NCI-H1930 (cell line): Measurements from ENCODE around the gene CBFA2T3.

Source experiments
- DNase-seq, 2 experiments: peaks; one replicate each; lab custom pipeline; 2025; lab: John Stamatoyannopoulos, UW

CBFA2T3 gene

DNA sequence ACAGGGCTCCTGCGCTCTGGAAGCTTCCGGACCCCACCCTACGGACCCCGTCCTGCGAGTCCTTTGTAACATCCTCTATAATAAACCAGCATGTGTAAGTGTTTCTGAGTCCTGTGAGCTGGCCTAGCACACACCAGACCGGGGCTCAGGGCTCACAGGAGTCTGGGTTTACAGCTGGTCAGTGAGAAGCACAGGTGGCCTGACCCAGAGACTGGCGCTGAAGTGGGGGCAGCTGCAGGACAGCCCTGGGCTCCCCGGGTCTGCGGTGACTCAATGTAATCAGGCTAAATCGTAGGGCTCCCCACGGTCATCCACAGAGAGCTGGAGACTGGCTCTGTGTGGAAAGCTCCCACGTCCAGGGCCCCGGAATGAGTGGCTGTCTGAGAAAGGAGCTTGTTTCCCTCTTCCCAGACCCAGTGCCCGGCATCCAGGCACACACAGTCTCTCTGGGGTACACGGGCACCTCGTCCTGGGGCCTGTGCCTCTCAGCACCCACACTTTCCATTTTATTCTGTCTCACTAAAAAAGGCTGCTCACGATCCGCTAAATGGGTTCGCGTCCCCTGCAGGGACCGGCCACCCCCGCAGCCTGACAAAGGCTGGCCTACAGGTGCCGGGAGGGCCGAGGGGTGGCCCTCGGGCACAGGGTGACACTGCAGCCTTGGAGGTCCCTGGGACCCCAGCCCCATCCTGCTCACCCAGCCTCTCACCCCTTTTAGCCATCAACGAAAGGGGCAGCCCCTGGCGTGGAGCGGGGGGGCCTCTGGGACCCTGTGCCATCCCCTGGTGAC is 18.9 kb upstream of the CBFA2T3 start:
- no peak for DNase-seq

- DNase-seq, result no peak
These were observed 18.2 kb upstream of the CBFA2T3 start for GRCh38 chr16:88995194-88995593.

GRCh38 chr16:88994695-88995094 is 17.7 kb upstream of the CBFA2T3 start:
- no peak for DNase-seq

DNA sequence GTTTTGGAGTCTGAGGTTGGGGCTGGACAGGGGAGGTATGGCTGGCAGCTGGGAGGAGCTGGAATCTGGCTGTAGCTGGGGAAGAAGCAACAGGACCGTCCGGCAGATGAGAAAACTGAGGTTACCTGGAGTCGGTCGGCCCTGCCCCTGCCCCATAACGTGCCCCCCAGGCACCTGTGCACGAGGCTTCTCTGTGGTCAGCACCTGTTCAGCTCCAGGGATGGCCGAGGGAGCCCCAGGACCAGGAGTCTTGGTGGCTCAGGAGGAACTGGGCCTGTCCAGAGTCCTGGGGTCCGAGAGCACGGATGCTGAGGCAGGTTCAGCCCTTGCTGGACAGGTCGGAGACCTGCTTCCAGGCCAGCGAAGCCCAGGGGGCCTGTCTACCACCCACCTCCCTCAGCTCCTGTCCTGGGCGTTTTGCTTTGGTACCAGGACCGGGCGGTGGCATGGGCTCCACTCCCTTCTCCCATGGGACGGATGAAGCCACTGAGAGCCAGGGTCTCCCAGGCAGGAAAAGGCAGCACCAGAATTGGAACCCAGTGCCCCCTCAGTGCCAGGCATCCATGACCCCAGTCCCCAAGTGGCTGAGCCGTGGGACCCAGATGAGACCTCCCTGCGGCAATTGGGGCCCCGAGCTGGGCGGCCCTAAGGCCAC is 17.1 kb upstream of the CBFA2T3 start:
- no peak for DNase-seq

- no peak for DNase-seq
These were observed 16.3 kb upstream of the CBFA2T3 start for GRCh38 chr16:88993166-88993761.

DNA sequence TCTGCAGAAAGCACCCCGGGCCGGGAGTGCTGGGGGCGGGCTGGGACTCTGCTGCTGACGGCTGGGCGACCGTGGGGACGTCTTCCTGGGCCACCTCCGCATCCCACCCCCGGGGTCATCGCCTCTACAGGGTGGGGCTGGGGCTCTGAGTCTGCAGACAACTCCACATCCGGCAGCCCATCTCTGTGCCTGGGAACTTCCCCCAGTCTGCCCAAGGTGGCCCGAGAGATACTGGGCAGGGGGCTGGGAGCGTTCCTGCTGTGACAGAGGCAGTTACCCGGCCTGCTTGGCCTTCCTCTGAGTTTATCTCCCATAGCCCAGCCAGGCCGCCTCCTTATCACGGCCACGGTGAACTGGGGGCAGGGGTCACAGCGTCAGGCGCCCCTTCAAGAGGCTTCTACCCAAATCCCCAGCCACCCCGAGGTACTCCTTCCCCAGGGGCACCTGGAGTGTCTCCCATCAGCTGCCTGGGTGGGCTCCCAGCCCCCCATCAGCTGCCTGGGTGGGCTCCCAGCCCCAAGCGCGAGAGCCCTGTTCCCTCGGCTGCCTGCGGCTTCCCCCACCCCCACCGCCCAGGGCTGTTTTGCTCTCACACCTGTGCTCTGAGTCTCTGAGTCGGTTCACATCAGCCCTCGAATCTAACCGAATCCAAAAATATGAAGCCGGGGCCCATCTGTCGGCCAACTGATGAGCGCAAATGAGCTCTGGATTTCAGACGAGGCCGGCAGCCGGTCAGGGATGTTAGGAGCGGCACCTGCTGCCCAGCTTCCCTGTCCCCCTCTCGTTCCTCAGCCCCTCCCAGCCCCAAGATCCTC is 15.6 kb upstream of the CBFA2T3 start:
- no peak for DNase-seq

- DNase-seq, result no peak
These were observed 14.9 kb upstream of the CBFA2T3 start for GRCh38 chr16:88991813-88992350.

GRCh38 chr16:88989852-88990547 is 13.0 kb upstream of the CBFA2T3 start:
- no peak for DNase-seq

DNA sequence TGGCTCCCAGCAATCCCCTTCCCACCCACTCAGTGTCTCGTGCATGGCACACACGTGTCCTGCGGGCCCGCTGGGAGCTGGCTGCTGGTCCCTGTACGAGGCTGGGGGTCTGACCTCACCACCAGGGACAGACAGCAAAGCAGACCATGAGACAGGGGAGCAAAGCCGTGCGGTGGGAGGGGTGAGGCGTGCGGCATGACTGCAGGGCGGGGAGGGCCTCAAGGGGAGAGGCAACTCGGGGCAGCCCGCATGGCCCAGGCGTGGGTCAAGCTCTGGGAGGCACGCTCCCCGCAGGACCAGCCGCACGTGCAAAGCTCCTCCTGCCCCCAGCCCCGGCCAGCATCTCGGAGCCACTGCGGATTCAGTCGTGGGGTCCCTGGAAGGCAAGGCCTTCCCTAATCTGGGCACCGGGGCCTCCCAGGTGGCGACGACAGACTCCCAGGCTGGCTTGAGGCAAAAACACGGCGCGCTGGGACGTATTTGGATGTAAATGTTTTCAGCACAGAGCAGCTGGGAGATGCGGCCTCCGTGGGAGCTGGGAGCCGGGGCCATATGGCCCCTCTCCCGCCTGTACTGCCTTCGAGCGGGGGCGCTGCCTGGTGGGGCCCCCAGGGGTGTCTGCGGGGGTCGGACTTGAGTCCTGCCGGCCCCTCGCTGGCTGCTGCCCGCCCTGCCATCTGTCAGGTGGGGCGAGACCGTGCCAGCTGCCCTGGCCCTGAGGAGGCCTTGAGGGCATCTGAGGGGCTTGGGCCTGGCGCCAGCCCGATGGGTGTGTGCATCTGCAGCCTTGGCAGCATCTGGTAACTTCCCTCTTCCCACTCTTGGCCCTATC is 12.2 kb upstream of the CBFA2T3 start:
- DNase-seq, result no peak

GRCh38 chr16:88985521-88985920 is 8.5 kb upstream of the CBFA2T3 start:
- no peak for DNase-seq

GRCh38 chr16:88983771-88984687 is 7.0 kb upstream of the CBFA2T3 start:
- no peak for DNase-seq

- no peak for DNase-seq
These were observed 6.2 kb upstream of the CBFA2T3 start for GRCh38 chr16:88983165-88983564.

DNA sequence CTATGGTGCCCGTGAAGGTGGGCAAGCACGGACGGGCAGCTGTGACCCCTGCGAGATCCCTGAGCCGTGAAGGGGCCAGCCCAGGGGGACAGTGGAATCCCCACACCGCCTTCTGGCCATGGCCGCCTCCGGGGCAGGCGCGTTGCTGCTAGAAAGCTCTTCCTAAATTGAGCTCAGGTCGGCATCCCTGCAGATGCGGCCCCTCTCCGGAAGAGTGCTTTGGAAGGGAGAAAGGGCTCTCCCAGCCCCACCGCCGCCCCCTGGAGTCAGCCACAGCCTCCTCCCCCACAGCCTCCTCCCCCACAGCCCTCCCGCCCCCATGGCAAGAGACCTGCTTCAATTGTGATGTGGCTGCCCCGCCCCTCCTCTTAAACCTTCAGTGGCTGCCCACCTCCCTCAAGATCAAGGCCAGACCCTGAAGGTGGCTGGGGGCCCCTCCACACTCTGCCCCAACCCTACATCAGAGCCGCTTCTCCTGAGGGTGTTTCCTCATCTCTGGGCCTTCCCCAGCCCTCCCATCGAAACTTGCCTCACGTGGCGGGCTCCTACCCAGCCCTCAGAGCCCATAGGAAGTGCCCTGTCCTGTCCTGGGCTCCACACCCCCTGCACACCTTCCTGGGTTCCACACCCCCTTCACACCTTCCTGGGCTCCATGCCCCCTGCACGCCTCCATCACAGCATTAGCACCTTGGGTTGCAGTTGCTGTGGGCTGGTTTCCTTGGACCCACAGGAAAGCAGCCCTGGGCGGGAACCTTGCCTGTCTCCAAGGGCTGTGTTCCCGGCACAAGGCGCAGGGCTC is 5.5 kb upstream of the CBFA2T3 start:
- no peak for DNase-seq

GRCh38 chr16:88979353-88980015 is 2.5 kb upstream of the CBFA2T3 start:
- DNase-seq, result no peak

DNA sequence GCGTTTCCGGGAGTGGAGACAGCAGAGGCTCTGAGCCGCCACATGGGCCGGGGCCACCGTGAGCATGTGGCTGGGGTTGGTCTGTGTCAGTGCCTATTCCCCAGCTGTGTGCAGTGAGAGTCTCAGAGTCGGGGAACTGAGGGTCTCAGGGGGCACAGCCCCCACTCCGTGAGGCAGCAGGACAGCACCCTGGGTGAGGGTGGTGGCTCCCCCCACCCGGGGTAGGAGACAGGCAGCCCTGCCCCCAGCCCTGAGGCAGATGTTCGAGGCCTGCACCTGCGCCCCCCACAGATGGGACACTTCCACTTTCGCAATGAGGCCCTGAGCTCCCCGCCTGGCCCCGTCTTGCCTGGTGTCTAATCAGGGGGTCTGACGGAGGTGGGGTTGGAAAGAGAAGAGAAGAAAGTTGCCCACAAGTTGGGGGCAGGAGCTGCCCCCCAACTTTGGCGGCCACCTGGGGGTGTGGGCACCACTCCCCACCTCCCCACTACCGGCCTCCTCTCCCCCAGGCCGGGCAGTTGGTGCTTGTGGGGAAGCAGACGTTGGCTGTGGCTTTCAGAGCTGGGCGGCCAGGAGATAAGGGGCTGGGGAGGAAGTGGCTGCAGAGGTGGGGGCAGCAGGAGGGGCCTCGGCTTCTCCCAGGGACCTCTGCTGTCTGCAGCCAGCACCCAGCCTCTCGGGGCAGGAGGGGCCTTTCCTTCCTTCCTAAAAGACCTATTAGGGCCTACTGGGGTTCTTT is 1.8 kb upstream of the CBFA2T3 start:
- DNase-seq, result no peak

- no peak for DNase-seq
These were observed 1.0 kb upstream of the CBFA2T3 start for GRCh38 chr16:88977812-88978607.
